Measurements from ENCODE around the gene BIRC2. TPM values are rescaled to one million over a fixed set of nuclear protein-coding genes. Genes with fewer than 3 reads are reported as not detected.

Gene BIRC2
- total and polyA plus RNA-seq, 9 of the 15 experiments (the other 6 are each of a cell fraction or from before 2014, with no cell fraction given), result 14.3 to 45.9 (median 20.7) TPM

GRCh38 chr11:102346748-102347461 lies at the start of gene BIRC2 (continued):
- no peak for TF ChIP-seq BACH1 (tag; IDR thresholded peaks at IDR 0.05)
- TF ChIP-seq FOXK2 (conservative IDR thresholded peaks at IDR 0.05 in 1 of 2, IDR thresholded peaks at IDR 0.05 in 1 of 2; ENCODE audit: low read depth in 2 of 2), result no peak; a peak in 1 of 4 replicates
- no peak for TF ChIP-seq ZNF124 (CRISPR knock-in tag; IDR thresholded peaks at IDR 0.05)
- TF ChIP-seq PML (IDR thresholded peaks at IDR 0.05; ENCODE audit: low read length), result peak; percentile 61
- peak; percentile 95 for TF ChIP-seq RBFOX2 (IDR thresholded peaks at IDR 0.05; ENCODE audit: low read depth, low read length)
- no peak for TF ChIP-seq TRIM25 (IDR thresholded peaks at IDR 0.05; ENCODE audit: borderline replicate concordance)
- no peak for TF ChIP-seq TEAD1 (CRISPR knock-in tag; IDR thresholded peaks at IDR 0.05)
- TF ChIP-seq PPARD (CRISPR knock-in tag; IDR thresholded peaks at IDR 0.05), result no peak
- peak; percentile 56; the same call in 1 of the 2 replicates for TF ChIP-seq ZNF395 (CRISPR knock-in tag; IDR thresholded peaks at IDR 0.05)
- no peak for TF ChIP-seq ARID2 (IDR thresholded peaks at IDR 0.05)
- TF ChIP-seq DIDO1 (tag; IDR thresholded peaks at IDR 0.05; ENCODE audit: low read depth), result no peak
- peak; percentile 40 for TF ChIP-seq MEIS2 (IDR thresholded peaks at IDR 0.05; ENCODE audit: partially characterized antibody)
- peak; percentile 79 for TF ChIP-seq XRCC5 (IDR thresholded peaks at IDR 0.05; ENCODE audit: low read depth, low read length)
- TF ChIP-seq BRF1 (IDR thresholded peaks at IDR 0.05; ENCODE audit: borderline replicate concordance, extremely low read depth, insufficient read length), result no peak
- TF ChIP-seq MBD1 (CRISPR knock-in tag; IDR thresholded peaks at IDR 0.05), result no peak
- 0 out of 2 replicates have a peak, but pooled peaks have one; percentile 34 for TF ChIP-seq SMC3 (conservative IDR thresholded peaks at IDR 0.05; ENCODE audit: insufficient read depth, low read depth, low read length)
- TF ChIP-seq ZBTB9 (CRISPR knock-in tag; IDR thresholded peaks at IDR 0.05), result no peak
- peak; percentile 95 for TF ChIP-seq CXXC5 (CRISPR knock-in tag; IDR thresholded peaks at IDR 0.05)
- peak; percentile 53; the same call in 1 of the 2 replicates for TF ChIP-seq USF1 (CRISPR knock-in tag; IDR thresholded peaks at IDR 0.05)

Data from K562 (cell line).